ENCODE measurements around the gene BIK. TPM values are rescaled to one million over a fixed set of nuclear protein-coding genes. Genes with fewer than 3 reads are reported as not detected.
A peak's percentile ranks its signal among the peaks of the same experiment; 100 is the strongest.

BIK gene
- total RNA-seq, 1 experiment from 2014 or later: 3.2 TPM

GRCh38 chr22:43085658-43086606 is 24.6 kb upstream of the BIK start:
- DNase-seq (ENCODE audit: low spot score) (no peak), ATAC-seq (no peak)
- H3K4me1 Mint-ChIP-seq: no peaks in the 10 kb centered on the region
- H3K27me3 Mint-ChIP-seq (ENCODE audit: low read depth): no peaks in the 10 kb centered on the region
- H3K36me3 Mint-ChIP-seq: no peaks in the 10 kb centered on the region; the same call in 1 of the 2 replicates
- CTCF ChIA-PET: interaction anchor here (0.6 to 2.0 kb wide), 3 partner anchors 26 to 395 kb away, joined by 3 to 5 read pairs (median 3); no protein-coding TSS in a partner anchor
- no peaks in the 10 kb centered on the region for H3K9me3 Mint-ChIP-seq
- H3K4me3 Mint-ChIP-seq: no peak overlapping the region
- no peak for TF ChIP-seq ELF4 (CRISPR knock-in tag; IDR thresholded peaks at IDR 0.05; ENCODE audit: low read depth)
- TF ChIP-seq NFYB (CRISPR knock-in tag; conservative IDR thresholded peaks at IDR 0.05; ENCODE audit: low read depth): no peak
- TF ChIP-seq MXD4 (CRISPR knock-in tag; IDR thresholded peaks at IDR 0.05; ENCODE audit: borderline replicate concordance): no peak
- TF ChIP-seq NFE2L1 (CRISPR knock-in tag; IDR thresholded peaks at IDR 0.05): no peak
- no peak for TF ChIP-seq NR1H2 (CRISPR knock-in tag; IDR thresholded peaks at IDR 0.05)
- TF ChIP-seq GABPB1 (CRISPR knock-in tag; IDR thresholded peaks at IDR 0.05): no peak
- POLR2A ChIA-PET: no interaction called here
- H3K27ac Mint-ChIP-seq: no peak overlapping the region

DNA sequence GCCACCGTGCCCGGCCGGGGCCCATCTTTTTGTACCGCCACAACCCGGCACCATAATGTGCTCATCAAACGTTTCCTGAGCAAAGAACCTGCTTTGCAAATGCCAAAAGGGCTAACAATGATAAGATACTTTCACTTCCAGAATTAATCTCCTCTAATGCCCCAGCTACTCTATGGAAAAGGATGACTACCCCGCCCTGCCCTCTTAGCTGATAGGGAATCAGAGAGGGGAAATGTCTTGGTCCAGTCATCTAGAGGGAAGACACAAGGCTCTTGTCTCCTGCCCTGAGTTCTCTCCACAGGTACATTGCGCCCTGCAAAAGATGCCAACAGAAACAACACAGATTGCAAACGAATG is 21.9 kb upstream of the BIK start:
- DNase-seq (ENCODE audit: low spot score) (no peak), ATAC-seq (peak; percentile 5)
- no peaks in the 10 kb centered on the region for H3K27me3 Mint-ChIP-seq (ENCODE audit: low read depth)
- H3K36me3 Mint-ChIP-seq: no peaks in the 10 kb centered on the region; the same call in 1 of the 2 replicates
- ChIA-PET CTCF (no interaction called here), POLR2A (no interaction called here)
- H3K4me3 Mint-ChIP-seq: peak overlapping the region; percentile 92
- 0 out of 2 replicates have a peak, but pooled peaks have one; percentile 3 for TF ChIP-seq USF2 (CRISPR knock-in tag; IDR thresholded peaks at IDR 0.05)
- no peak for TF ChIP-seq ELF4 (CRISPR knock-in tag; IDR thresholded peaks at IDR 0.05; ENCODE audit: low read depth)
- TF ChIP-seq GABPB1 (CRISPR knock-in tag; IDR thresholded peaks at IDR 0.05): no peak
- no peaks in the 10 kb centered on the region for H3K9me3 Mint-ChIP-seq
- 0 out of 2 replicates have a peak, but pooled peaks cover 2% of the 10 kb centered on the region for H3K4me1 Mint-ChIP-seq
- H3K27ac Mint-ChIP-seq: peak overlapping the region; percentile 96; the same call in 1 of the 2 replicates

- Mint-ChIP-seq H3K27ac (peak within 1 kb of the TSS; percentile 96; the same call in 1 of the 2 replicates), H3K36me3 (no peaks in the 10 kb centered on the region; the same call in 1 of the 2 replicates), H3K9me3 (no peaks in the 10 kb centered on the region), H3K4me3 (peak within 1 kb of the TSS; percentile 92), H3K27me3 (ENCODE audit: low read depth) (no peaks in the 10 kb centered on the region), H3K4me1 (0 out of 2 replicates have a peak, but pooled peaks cover 2% of the 10 kb centered on the region)
- ATAC-seq (peak; percentile 96), DNase-seq (ENCODE audit: low spot score) (peak; percentile 93)
- POLR2A ChIA-PET: no interaction called here
- CTCF ChIA-PET: no interaction called here
- TF ChIP-seq ETV6 (CRISPR knock-in tag; IDR thresholded peaks at IDR 0.05) (peak; percentile 92), NR2C2 (CRISPR knock-in tag; IDR thresholded peaks at IDR 0.05) (peak; percentile 99), MLX (CRISPR knock-in tag; IDR thresholded peaks at IDR 0.05) (no peak), PRDM15 (CRISPR knock-in tag; IDR thresholded peaks at IDR 0.05) (peak; percentile 37; the same call in 1 of the 2 replicates), AFF4 (CRISPR knock-in tag; IDR thresholded peaks at IDR 0.05; ENCODE audit: borderline replicate concordance) (no peak), USF1 (CRISPR knock-in tag; IDR thresholded peaks at IDR 0.05) (no peak), RELA (CRISPR knock-in tag; IDR thresholded peaks at IDR 0.05; ENCODE audit: borderline replicate concordance) (peak; percentile 85; the same call in 1 of the 2 replicates), HMGA2 (CRISPR knock-in tag; IDR thresholded peaks at IDR 0.05) (no peak)
Observed at GRCh38 chr22:43088984-43089717, 21.4 kb upstream of the BIK start, which contains the start of gene TTLL1. TSS of gene TTLL1 (minus strand) at chr22:43089391. CDS start at chr22:43075586, 13,805 bp downstream.

Data from WTC11 (cell line).